HL-60 (cell line): ENCODE measurements around the gene TMEM208.

Experiments used
- DNase-seq, 2 experiments: peaks; one replicate each; pipeline ENCODE4 v3.0.0-alpha.2; 2010 to 2020; ENCODE audit warnings: low read depth in 1 of 2, low spot score in 1 of 2
- H3K27ac ChIP-seq: fragments of 250-450 bp; sonication (Bioruptor Pico); replicated peaks from 2 replicates; pipeline ENCODE4 v1.5.1; 2020; ENCODE audit warnings: mild to moderate bottlenecking, moderate library complexity
- H3K27me3 ChIP-seq: fragments of 250-450 bp; sonication (Bioruptor Pico); 2 replicates; pipeline ENCODE4 v1.5.1; 2021; ENCODE audit warnings: mild to moderate bottlenecking, moderate library complexity; ENCODE audit not compliant: insufficient read depth, poor library complexity, severe bottlenecking
- H3K4me3 ChIP-seq: replicated peaks from 2 replicates; pipeline ENCODE4 v1.5.1; 2011; ENCODE audit warnings: mild to moderate bottlenecking, control low read depth, low read length; ENCODE audit not compliant: insufficient read depth
- CTCF ChIP-seq: IDR thresholded peaks from one replicate; pipeline ENCODE4 v1.5.1; 2011; ENCODE audit warnings: low read length, control low read depth, inconsistent platforms; ENCODE audit not compliant: insufficient read depth
- GABPA ChIP-seq: IDR thresholded peaks from 2 replicates; pipeline ENCODE4 v1.6.1; 2012; ENCODE audit warnings: low read depth
- POLR2AphosphoS5 ChIP-seq: IDR thresholded peaks from 2 replicates; pipeline ENCODE4 v1.6.1; 2012; ENCODE audit warnings: low read depth
- REST ChIP-seq: IDR thresholded peaks from 2 replicates; pipeline ENCODE4 v1.6.1; 2012; ENCODE audit warnings: low read depth; ENCODE audit not compliant: insufficient replicate concordance
- SPI1 ChIP-seq: IDR thresholded peaks from 2 replicates; pipeline ENCODE4 v1.6.1; 2012; ENCODE audit warnings: low read depth, mild to moderate bottlenecking, borderline replicate concordance

TMEM208 gene

GRCh38 chr16:67209565-67209964 lies 17.4 kb upstream of the TMEM208 start:
- Histone ChIP-seq H3K27me3 (no peaks in the 10 kb centered on the region), H3K27ac (no peak overlapping the region), H3K4me3 (no peak overlapping the region)
- DNase-seq, result no peak
- TF ChIP-seq SPI1, result no peak
- no peak for TF ChIP-seq REST
- no peak for TF ChIP-seq GABPA
- no peak for TF ChIP-seq POLR2AphosphoS5
- TF ChIP-seq CTCF, result no peak

- DNase-seq, result no peak
- Histone ChIP-seq H3K4me3 (no peak overlapping the region), H3K27ac (no peak overlapping the region), H3K27me3 (no peaks in the 10 kb centered on the region)
- TF ChIP-seq GABPA (no peak), POLR2AphosphoS5 (no peak), REST (no peak), CTCF (no peak), SPI1 (no peak)
These were observed 16.6 kb upstream of the TMEM208 start for GRCh38 chr16:67210069-67210937.

GRCh38 chr16:67211674-67212073 lies 15.3 kb upstream of the TMEM208 start:
- no peak for DNase-seq
- Histone ChIP-seq H3K4me3 (no peak overlapping the region), H3K27ac (no peak overlapping the region), H3K27me3 (no peaks in the 10 kb centered on the region)
- TF ChIP-seq SPI1 (no peak), REST (no peak), GABPA (no peak), POLR2AphosphoS5 (no peak), CTCF (no peak)
